Measurements from ENCODE around the gene CD36.

- TF ChIP-seq PPARA (CRISPR knock-in tag; IDR thresholded peaks at IDR 0.05; ENCODE audit: borderline replicate concordance) (no peak), CSDC2 (CRISPR knock-in tag; IDR thresholded peaks at IDR 0.05) (no peak), GLIS3 (CRISPR knock-in tag; IDR thresholded peaks at IDR 0.05) (no peak), TSHZ2 (CRISPR knock-in tag; IDR thresholded peaks at IDR 0.05) (no peak), ZNF565 (CRISPR knock-in tag; conservative IDR thresholded peaks at IDR 0.05; ENCODE audit: low read depth) (no peak), TOX (CRISPR knock-in tag; IDR thresholded peaks at IDR 0.05; ENCODE audit: borderline replicate concordance) (no peak), ZNF70 (CRISPR knock-in tag; IDR thresholded peaks at IDR 0.05) (no peak), OSR1 (CRISPR knock-in tag; IDR thresholded peaks at IDR 0.05) (no peak), CSRNP3 (CRISPR knock-in tag; IDR thresholded peaks at IDR 0.05) (no peak), RARB (CRISPR knock-in tag; IDR thresholded peaks at IDR 0.05) (no peak)
- TF ChIP-seq, protein P1, sequence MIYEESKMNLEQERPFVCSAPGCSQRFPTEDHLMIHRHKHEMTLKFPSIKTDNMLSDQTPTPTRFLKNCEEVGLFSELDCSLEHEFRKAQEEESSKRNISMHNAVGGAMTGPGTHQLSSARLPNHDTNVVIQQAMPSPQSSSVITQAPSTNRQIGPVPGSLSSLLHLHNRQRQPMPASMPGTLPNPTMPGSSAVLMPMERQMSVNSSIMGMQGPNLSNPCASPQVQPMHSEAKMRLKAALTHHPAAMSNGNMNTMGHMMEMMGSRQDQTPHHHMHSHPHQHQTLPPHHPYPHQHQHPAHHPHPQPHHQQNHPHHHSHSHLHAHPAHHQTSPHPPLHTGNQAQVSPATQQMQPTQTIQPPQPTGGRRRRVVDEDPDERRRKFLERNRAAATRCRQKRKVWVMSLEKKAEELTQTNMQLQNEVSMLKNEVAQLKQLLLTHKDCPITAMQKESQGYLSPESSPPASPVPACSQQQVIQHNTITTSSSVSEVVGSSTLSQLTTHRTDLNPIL (CRISPR knock-in tag; IDR thresholded peaks at IDR 0.05; ENCODE audit: low read depth), result no peak
- TF ChIP-seq, protein P2, sequence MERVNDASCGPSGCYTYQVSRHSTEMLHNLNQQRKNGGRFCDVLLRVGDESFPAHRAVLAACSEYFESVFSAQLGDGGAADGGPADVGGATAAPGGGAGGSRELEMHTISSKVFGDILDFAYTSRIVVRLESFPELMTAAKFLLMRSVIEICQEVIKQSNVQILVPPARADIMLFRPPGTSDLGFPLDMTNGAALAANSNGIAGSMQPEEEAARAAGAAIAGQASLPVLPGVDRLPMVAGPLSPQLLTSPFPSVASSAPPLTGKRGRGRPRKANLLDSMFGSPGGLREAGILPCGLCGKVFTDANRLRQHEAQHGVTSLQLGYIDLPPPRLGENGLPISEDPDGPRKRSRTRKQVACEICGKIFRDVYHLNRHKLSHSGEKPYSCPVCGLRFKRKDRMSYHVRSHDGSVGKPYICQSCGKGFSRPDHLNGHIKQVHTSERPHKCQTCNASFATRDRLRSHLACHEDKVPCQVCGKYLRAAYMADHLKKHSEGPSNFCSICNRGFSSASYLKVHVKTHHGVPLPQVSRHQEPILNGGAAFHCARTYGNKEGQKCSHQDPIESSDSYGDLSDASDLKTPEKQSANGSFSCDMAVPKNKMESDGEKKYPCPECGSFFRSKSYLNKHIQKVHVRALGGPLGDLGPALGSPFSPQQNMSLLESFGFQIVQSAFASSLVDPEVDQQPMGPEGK (CRISPR knock-in tag; IDR thresholded peaks at IDR 0.05; ENCODE audit: borderline replicate concordance), result no peak
Measured at GRCh38 chr7:80630608-80631405, 7.6 kb upstream of the CD36 start.

Measured in SK-N-SH treated with all-trans-retinoic acid at 6 μM for 48 hours (cell line).